ENCODE measurements around the gene METTL2A.
"Not testable (repeated sequence)": the region's sequence is repeated elsewhere in the genome, so short reads cannot be mapped to it uniquely, and the experiment has no call there.

METTL2A gene

DNA sequence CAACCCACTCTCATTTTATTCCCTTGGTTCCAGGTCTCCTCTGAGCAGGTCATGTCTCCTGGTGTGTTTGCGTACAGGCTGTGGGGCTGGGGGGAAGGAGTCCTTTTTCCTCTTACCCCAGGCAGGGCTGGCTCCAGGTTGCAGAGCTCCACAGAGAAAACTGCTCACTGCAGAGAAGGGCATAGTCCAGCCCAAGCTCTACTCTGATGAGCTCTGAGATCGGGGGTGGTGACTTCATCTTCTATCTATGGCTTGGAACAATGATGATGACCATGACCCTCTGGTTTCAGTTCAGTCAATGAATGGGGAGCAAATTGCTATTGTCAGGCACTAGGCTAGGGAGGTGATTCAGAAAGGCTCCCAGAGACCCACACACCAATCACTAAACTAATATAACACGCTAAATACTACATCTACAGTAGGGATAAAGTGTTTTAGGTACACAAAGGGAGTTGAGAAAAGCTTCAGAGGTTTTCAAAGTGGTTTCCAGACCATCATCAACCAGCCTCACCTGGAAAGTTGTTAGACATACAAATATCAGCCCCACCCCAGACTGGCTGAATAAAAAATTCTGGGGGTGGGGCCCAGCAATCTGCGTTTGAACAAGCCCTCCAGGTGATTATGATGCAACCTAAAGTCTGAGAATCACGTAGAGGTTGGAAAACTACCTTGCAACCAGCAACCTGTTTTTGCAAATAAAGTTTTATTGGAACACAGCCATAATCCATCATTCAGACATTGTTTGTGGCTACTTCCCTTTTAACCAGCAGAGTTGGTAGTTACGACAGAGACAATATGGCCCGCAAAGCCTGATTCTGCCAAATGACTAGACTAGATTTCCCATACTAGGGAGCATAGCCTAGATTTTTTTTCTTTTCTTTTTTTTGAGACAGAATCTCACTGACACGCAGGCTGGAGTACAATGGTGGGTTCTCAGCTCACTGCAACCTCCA, 49.6 kb downstream of the METTL2A start:
- DNase-seq (ENCODE audit: low read depth in 2 of 2) = not testable (repeated sequence)

DNA sequence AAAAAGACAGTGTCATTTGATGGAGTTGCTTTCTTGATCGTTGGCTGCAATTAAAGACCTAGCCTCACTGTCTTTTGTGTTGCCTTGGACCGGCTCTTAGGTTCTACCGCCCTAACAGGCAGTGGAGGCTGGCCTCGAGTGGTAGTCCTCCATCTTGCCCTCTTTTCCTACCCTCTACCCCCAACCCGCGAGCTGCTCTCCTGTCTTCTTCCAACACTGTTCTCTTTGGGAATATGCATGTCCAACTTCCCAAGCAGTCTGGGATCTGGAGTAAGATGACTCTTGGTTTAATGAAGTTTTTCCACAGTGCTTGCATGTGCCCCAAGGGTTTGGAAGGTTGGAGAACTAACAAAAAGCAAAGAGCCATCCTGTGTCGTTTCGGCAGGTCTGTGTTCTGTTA, 53.4 kb downstream of the METTL2A start:
- not testable (repeated sequence) for DNase-seq (ENCODE audit: low read depth in 2 of 2)

DNA sequence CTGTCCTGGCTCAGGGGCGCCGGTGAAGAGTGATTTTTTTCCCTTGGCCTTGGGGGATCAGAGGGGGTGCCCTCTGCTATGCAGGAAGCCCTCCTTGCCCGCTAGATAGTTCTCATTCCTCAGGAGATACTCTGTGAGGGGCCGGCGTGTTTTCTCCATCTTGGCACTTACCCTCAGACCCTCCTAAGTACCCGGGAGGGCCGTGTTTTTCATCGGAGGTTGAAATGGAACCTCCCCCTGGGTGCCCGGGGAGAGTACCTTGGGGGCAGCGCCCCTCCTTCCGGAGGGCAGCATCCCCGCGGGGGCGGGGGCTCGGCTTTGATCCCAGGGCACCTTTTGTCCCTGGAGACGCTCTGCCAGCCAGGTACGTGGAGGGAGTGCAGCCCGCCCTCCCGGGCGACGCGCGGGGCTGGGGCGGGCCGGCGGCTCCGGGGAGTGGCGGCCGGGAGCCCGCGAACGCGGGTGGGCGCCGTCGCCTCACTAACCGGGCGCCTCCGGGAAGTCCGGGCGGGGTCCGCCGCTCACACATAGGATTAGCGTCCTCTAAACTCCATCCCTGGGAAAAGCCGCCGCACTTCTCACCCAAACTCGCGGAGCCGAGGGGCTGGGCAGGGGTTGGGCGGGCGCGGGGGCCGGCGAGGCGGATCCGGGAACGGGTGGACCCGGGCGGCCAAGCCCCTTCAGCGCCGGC, 54.2 kb downstream of the METTL2A start:
- peak in 1 of 2 donors; percentile 6 for DNase-seq (ENCODE audit: low read depth in 2 of 2)

DNA sequence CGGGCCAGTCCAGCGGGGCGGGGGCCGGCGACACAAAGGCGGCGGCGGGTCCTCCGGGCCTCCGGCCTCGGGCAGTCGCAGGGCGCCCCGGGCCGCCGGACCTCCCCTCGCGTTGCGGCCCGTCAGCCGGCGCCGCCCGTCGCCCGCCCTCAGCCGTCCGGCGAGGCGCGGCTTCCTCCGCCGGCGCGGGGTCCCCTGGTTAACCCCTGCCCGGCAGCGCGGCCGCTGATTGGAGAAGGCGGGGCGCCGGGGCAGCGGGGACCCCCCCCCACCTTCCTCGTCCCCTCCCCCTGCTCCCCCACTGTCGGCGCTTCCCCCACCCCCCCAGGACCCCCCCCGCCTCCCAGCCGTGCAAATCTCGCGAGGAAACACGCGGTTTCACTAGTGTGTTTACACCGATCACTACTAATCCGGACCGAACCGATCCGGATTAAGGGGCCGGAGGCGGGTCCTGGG, 54.8 kb downstream of the METTL2A start, which contains the start of gene TLK2:
Gene TLK2 (plus strand): TSS at position 402 of the 456 bp plus-strand sequence. CDS start 2,301 bp downstream, outside the sequence.
- DNase-seq (ENCODE audit: low read depth in 2 of 2) = peak; percentile 65 to 80

DNA sequence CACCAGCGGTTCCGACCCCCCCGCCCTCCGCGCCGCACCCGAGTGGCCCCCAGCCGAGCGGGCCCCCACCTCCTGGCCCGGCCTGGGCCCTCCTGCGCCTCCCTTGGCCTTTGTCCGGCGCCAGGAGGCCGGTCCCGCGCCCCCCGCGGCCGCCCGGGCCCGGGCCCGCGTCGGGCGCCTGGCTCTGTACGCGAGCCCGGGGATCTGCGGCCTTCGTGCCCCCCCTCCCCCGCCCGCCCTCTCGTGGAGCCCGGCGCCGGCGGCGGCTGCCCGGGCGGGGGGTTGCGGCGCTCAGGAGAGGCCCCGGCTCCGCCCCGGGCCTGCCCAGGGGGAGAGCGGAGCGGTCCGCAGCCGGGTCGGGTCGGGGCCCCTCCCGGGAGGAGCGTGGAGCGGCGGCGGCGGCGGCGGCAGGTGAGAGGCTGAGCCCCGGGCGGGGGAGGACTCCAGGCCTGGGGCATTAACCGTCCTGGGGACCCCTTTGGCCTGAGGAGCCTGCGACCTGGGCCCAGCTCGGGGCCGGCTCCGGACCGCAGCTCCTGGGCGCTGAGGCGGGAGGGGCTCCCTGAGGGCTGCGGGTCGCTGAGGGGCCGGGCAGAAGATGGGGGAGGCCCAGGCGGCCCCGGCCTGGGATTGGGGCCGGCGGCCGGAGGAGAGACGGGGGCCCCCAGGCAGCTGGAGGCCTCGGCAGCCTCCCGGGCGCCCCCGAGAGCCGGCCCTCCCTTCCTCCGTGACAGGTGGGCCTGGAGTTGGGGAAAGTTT, 55.4 kb downstream of the METTL2A start:
- DNase-seq (ENCODE audit: low read depth in 2 of 2) = peak in 1 of 2 donors; percentile 14

DNA sequence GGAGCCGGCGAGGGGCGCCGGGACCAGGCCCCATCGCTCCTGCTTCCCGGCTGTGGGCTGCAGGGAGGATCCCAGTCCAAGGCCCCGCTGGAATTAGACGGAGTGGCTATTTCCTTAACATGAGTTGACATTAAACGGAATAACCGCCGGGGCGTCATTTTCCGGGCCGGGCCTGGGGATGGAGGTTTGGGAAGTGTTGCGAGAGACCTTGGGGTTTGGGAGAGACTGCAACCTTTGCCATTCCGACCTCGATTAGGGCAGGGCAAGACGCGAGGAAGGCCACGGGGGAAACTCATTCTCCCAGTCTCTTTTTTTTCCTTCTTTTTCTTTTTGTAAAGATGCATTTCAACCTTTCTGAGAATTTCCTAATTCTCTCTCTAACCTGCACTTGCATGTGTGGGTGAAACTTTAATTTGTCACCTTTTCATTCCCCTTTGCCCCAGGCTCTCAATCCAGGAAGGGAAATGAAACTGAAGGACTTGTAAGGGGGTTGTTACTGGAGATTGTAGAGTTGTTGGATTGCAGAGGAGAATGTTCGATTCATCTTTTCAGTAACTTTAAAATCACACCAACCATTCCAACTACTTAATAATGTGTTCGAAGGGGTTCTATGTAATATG, 56.1 kb downstream of the METTL2A start:
- DNase-seq (ENCODE audit: low read depth in 2 of 2) = not testable (repeated sequence)

DNA sequence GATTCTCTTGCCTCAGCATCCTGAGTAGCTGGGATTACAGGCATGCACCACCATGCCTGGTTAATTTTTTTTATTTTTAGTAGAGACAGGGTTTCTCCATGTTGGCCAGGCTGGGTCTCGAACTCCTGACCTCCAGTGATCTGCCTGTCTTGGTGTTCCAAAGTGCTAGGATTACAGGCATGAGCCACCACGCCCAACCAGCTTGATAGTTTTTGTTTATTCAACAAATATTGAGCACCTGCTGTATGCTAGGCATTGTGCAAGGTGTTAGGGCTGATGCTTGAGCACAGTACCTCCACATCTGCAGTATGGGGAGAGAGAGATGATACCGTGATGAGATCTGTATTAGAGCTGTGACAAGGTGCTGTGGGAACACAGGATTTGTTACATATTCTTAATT, 58.9 kb downstream of the METTL2A start:
- not testable (repeated sequence) for DNase-seq (ENCODE audit: low read depth in 2 of 2)

DNA sequence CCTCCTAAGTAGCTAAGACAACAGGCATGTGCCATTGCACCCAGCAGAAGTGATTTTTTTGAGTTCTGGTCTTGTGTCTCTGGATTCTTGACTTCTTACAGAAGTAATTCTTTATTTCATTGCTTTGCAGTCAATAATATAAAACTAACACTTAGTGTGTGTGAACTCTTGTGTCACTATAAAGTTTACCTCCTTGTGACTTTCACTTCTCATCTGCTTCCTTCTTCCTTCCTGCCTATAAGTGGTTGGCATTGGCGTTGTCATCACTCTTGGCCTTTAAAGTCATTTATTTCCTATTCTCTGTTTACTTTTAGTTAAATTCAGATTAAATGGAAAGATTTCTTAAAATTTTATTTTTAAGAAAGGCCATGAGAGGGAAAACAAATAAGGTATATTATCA, 67.3 kb downstream of the METTL2A start:
- not testable (repeated sequence) for DNase-seq (ENCODE audit: low read depth in 2 of 2)

DNA sequence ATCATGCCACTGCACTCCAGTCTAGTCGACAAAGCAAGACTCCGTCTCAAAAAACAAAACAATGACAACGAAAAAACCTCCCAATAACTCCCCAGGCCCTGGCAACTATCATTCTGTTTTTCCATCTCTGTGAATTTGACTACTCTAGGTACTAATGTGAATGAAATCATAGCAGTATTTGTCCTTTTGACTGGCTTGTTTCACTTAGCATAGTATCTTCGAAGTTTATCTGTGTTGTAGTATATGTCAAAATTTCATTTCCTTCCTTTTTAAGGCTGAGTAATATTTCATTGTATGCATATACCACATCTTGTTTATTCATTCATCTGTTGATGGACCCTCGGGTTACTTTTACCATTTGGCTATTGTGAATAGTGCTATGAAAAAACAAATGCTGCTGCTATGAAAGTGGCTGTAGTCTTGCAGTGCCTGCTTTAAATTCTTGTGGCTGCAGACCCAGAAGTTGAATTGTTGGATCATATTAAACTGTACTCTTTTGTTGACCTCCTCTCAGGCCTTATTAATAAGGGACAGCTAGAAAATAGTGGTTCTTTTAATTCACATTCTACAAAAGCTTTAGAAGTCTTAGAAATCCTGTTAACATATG, 69.5 kb downstream of the METTL2A start:
- not testable (repeated sequence) for DNase-seq (ENCODE audit: low read depth in 2 of 2)

DNA sequence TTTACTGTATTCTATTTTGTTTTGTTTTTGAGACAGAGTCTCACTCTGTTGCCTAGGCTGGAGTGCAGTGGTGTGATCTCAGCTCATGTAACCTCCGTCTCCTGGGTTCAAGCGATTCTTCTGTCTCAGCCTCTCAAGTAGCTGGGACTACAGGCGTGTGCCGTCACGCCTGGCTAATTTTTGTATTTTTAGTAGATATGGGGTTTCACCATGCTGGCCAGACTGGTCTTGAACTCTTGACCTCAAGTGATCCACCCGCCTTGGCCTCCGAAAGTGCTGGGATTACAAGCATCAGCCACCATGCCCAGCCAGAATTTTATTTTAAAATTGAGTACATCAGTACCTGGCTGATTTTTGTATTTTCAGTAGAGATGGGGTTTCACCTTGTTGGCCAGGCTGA, 70.4 kb downstream of the METTL2A start:
- not testable (repeated sequence) for DNase-seq (ENCODE audit: low read depth in 2 of 2)

DNA sequence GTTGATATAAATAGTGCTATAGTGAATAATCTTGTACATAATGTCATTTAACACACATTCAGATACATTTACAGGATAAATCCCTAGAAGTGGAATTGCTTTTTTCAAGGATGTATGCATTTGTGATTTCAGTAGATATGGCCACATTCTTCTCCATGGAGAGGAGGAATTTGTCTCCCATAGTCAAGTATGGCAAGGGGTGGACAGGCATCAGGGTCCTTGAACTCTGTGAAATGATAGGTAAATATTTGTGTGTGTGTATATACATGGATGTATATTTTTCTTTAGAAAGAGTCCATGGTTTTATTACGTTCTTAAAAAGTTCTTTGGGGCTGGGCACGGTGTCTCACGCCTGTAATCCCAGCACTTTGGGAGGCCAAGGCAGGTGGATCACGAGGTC, 72.6 kb downstream of the METTL2A start:
- not testable (repeated sequence) for DNase-seq (ENCODE audit: low read depth in 2 of 2)

DNA sequence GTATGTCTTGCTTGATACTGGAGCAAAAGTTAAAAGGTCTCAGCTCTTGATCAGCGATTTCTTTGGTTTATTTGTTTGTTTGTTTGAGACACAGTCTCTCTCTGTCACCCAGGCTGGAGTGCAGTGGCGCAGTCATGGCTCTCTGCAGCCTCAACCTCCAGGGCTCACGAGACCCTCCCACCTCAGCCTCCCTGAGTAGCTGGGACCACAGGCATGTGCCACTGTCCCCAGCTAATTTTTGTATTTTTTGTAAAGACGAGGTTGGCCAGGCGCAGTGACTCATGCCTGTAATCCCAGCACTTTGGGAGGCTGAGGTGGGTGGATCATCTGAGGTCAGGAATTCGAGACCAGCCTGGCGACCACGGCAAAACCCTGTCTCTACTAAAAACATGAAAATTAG, 75.1 kb downstream of the METTL2A start:
- not testable (repeated sequence) for DNase-seq (ENCODE audit: low read depth in 2 of 2)
